Neural cell (in vitro differentiated cells): Measurements from ENCODE around the gene FOXF1.

Experiments
- EP300 ChIP-seq: fragments of 450-650 bp; conservative IDR thresholded peaks from 2 replicates; pipeline ENCODE4 v1.6.1; 2014; ENCODE audit warnings: antibody characterized with exemption, mild to moderate bottlenecking, moderate library complexity; ENCODE audit not compliant: poor library complexity, severe bottlenecking
- EZH2 ChIP-seq: fragments of 200-600, 300-800 bp; shearing (Covaris generic), sonication (generic); IDR thresholded peaks from 2 replicates; pipeline ENCODE4 v1.6.1; 2014; ENCODE audit warnings: antibody characterized with exemption, low read length, borderline replicate concordance, mild to moderate bottlenecking; ENCODE audit not compliant: insufficient read depth, poor library complexity, severe bottlenecking
- MXI1 ChIP-seq: fragments of 450-650 bp; conservative IDR thresholded peaks from 2 replicates; pipeline ENCODE4 v1.6.1; 2014; ENCODE audit warnings: antibody characterized with exemption, mild to moderate bottlenecking; ENCODE audit not compliant: poor library complexity, severe bottlenecking
- POLR2AphosphoS5 ChIP-seq: IDR thresholded peaks from 2 replicates; pipeline ENCODE4 v1.6.1; 2012
- RAD21 ChIP-seq: fragments of 450-650 bp; conservative IDR thresholded peaks from 2 replicates; pipeline ENCODE4 v1.6.1; 2014; ENCODE audit warnings: antibody characterized with exemption, mild to moderate bottlenecking, moderate library complexity
- SMC3 ChIP-seq: fragments of 450-650 bp; conservative IDR thresholded peaks from 2 replicates; pipeline ENCODE4 v1.6.1; 2014; ENCODE audit warnings: antibody characterized with exemption, mild to moderate bottlenecking, moderate library complexity; ENCODE audit not compliant: poor library complexity
- TAF1 ChIP-seq: IDR thresholded peaks from 2 replicates; pipeline ENCODE4 v1.6.1; 2012; ENCODE audit warnings: low read depth
- TF ChIP-seq, protein P1 (sequence below): fragments of 450-650 bp; IDR thresholded peaks from 2 replicates; pipeline ENCODE4 v1.5.1; 2014; ENCODE audit warnings: antibody characterized with exemption, mild to moderate bottlenecking, moderate library complexity; ENCODE audit not compliant: poor library complexity, severe bottlenecking
- TF ChIP-seq, protein P2 (sequence below): IDR thresholded peaks from 2 replicates; pipeline ENCODE4 v1.6.1; 2012; ENCODE audit warnings: borderline replicate concordance

DNA sequence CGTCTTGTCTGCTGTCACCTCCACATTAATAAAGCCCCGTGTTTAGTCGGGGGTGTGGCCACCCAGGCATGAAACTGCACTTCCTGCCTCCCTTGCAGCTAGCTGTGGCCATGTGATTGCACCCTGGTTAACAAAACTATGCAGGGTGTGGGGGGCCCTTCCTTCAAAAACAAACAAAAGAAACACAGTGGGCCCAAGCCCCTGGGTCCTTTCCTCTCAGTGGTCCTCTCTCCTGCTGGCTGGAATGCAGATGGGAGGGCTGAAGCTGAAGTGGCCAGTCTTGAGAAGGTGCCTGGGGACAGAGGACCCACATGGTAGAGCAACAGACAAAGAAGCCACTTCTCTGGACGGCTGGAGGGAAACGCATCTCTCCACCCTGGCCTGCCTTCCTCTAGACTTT lies 38.0 kb upstream of the FOXF1 start:
- TF ChIP-seq, protein P1, sequence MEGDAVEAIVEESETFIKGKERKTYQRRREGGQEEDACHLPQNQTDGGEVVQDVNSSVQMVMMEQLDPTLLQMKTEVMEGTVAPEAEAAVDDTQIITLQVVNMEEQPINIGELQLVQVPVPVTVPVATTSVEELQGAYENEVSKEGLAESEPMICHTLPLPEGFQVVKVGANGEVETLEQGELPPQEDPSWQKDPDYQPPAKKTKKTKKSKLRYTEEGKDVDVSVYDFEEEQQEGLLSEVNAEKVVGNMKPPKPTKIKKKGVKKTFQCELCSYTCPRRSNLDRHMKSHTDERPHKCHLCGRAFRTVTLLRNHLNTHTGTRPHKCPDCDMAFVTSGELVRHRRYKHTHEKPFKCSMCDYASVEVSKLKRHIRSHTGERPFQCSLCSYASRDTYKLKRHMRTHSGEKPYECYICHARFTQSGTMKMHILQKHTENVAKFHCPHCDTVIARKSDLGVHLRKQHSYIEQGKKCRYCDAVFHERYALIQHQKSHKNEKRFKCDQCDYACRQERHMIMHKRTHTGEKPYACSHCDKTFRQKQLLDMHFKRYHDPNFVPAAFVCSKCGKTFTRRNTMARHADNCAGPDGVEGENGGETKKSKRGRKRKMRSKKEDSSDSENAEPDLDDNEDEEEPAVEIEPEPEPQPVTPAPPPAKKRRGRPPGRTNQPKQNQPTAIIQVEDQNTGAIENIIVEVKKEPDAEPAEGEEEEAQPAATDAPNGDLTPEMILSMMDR, result no peak
- TF ChIP-seq RAD21, result no peak
- TF ChIP-seq, protein P2, sequence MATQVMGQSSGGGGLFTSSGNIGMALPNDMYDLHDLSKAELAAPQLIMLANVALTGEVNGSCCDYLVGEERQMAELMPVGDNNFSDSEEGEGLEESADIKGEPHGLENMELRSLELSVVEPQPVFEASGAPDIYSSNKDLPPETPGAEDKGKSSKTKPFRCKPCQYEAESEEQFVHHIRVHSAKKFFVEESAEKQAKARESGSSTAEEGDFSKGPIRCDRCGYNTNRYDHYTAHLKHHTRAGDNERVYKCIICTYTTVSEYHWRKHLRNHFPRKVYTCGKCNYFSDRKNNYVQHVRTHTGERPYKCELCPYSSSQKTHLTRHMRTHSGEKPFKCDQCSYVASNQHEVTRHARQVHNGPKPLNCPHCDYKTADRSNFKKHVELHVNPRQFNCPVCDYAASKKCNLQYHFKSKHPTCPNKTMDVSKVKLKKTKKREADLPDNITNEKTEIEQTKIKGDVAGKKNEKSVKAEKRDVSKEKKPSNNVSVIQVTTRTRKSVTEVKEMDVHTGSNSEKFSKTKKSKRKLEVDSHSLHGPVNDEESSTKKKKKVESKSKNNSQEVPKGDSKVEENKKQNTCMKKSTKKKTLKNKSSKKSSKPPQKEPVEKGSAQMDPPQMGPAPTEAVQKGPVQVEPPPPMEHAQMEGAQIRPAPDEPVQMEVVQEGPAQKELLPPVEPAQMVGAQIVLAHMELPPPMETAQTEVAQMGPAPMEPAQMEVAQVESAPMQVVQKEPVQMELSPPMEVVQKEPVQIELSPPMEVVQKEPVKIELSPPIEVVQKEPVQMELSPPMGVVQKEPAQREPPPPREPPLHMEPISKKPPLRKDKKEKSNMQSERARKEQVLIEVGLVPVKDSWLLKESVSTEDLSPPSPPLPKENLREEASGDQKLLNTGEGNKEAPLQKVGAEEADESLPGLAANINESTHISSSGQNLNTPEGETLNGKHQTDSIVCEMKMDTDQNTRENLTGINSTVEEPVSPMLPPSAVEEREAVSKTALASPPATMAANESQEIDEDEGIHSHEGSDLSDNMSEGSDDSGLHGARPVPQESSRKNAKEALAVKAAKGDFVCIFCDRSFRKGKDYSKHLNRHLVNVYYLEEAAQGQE, result no peak
- TF ChIP-seq MXI1, result no peak
- no peak for TF ChIP-seq POLR2AphosphoS5
- TF ChIP-seq EP300, result no peak
- TF ChIP-seq EZH2, result no peak
- no peak for TF ChIP-seq SMC3
- TF ChIP-seq TAF1, result no peak
